Transverse colon (tissue), 4 donors: ENCODE data around the gene CCL11. TPM values are rescaled to one million over a fixed set of nuclear protein-coding genes. Genes with fewer than 3 reads are reported as not detected.

ENCODE experiments used
- DNase-seq: peaks from one replicate; pipeline ENCODE4 v3.0.0-alpha.2; 2019
- H3K27ac ChIP-seq, 4 donors: fragments of 200-600 bp; sonication (generic); 2 replicates each; pipeline ENCODE4 v1.5.1; 2016 to 2018; ENCODE audit warnings: inconsistent platforms in 4 of 4
- H3K27me3 ChIP-seq: fragments of 200-600 bp; sonication (generic); 2 replicates; pipeline ENCODE4 v1.5.1; 2017; ENCODE audit warnings: inconsistent platforms
- H3K36me3 ChIP-seq, 4 donors: fragments of 200-600 bp; sonication (generic); 2 replicates each; pipeline ENCODE4 v1.5.1; 2017 to 2019; ENCODE audit warnings: inconsistent platforms in 4 of 4
- H3K4me1 ChIP-seq, 4 donors: fragments of 200-600 bp; sonication (generic); 2 replicates each; pipeline ENCODE4 v1.5.1; 2017 to 2020; ENCODE audit warnings: inconsistent platforms in 4 of 4
- H3K4me3 ChIP-seq, 4 donors: fragments of 200-600 bp; sonication (generic); 1 replicate in 1 of 4; 2 replicates in 3 of 4; pipeline versions ENCODE4 v1.5.1 to v1.6.1; 2017 to 2019; ENCODE audit warnings: inconsistent platforms in 4 of 4
- H3K9me3 ChIP-seq, 2 donors: fragments of 200-600 bp; sonication (generic); 2 replicates each; pipeline ENCODE4 v1.5.1; 2017 to 2019; ENCODE audit warnings: inconsistent platforms in 2 of 2
- EP300 ChIP-seq: sonication (generic); formaldehyde crosslinking; IDR thresholded peaks from one replicate; pipeline ENCODE4 v1.6.1; 2017; ENCODE audit warnings: antibody characterized with exemption, low read depth
- POLR2A ChIP-seq: fragments of 450-650 bp; IDR thresholded peaks from one replicate; pipeline ENCODE4 v1.6.1; 2016; ENCODE audit warnings: antibody characterized with exemption, mild to moderate bottlenecking, moderate library complexity
- POLR2AphosphoS5 ChIP-seq, 3 donors: sonication (generic); formaldehyde crosslinking; IDR thresholded peaks; one replicate each; pipeline ENCODE4 v1.6.1; 2016; ENCODE audit warnings: antibody characterized with exemption in 3 of 3
- WGBS, 2 donors: methylation state at CpG; one replicate each; pipeline ENCODE4 v1.1.5; 2018; ENCODE audit warnings: low coverage in 1 of 2; 5-methylcytosine and 5-hydroxymethylcytosine counted together
- in situ Hi-C, 4 donors: fragments of 200-750 bp; cut with MboI; loops; one replicate each; pipeline versions ENCODE4 v1.15.0 to v1.15.1; 2017; ENCODE audit warnings: low sequenced_read_pairs in 3 of 4, low pct_ligation_motif_present in 1 of 4, low pct_unique_long_range_greater_than_20kb in 1 of 4
- intact Hi-C: fragments of 100-400 bp; cut with DNase I; formaldehyde crosslinking; loops from one replicate; pipeline ENCODE4 v1.15.1; 2023; ENCODE audit warnings: low total_unique reads
- total RNA-seq, 4 donors: library from RNA; depleted of rRNA; stranded (reverse); fragments of >200 nt; gene quantifications; one replicate each; pipeline ENCODE4 v1.1.0, GENCODE V29; 2016
- TF ChIP-seq, protein P1 (sequence below), 5 experiments: fragments of 200-600 bp in 3 of 5; fragments of 450-650 bp in 2 of 5; sonication (generic) in 3 of 5; IDR thresholded peaks; 1 replicate in 2 of 5; 2 replicates in 3 of 5; pipeline ENCODE4 v1.5.1; 2016 to 2017; ENCODE audit warnings: antibody characterized with exemption in 5 of 5, inconsistent platforms in 3 of 5, mild to moderate bottlenecking in 2 of 5, moderate library complexity in 1 of 5

The CCL11 gene
- total RNA-seq, 4 donors from 2014 or later: 3.0 to 10.5 (median 5.8) TPM

DNA sequence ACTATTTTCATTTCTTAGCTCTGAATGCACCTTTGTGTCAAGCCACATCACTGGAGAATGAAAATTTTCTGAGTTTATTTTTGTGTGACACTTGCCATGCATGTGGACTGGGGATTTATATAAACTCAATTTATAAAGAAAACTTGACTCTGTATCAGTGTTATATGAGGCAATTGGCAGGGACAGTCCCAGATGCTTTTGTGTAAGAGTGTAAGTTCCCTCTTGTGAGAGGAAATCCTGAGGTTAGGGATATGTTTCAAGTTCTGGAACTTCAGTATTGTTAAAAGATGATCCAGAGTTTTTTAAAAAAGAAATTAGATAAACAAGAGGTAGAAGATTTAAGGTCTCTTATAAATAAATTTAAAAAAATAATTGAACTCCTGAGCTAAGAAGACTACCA, 22.8 kb downstream of the CCL11 start:
- Histone ChIP-seq H3K9me3 (no peaks in the 10 kb centered on the region), H3K4me1 (peaks cover 0 to 13% (median 0%) of the 10 kb centered on the region in 4 donors), H3K36me3 (no peaks in the 10 kb centered on the region), H3K27me3 (no peaks in the 10 kb centered on the region), H3K27ac (no peak overlapping the region), H3K4me3 (no peak overlapping the region)
- no peak for DNase-seq
- TF ChIP-seq, protein P1, sequence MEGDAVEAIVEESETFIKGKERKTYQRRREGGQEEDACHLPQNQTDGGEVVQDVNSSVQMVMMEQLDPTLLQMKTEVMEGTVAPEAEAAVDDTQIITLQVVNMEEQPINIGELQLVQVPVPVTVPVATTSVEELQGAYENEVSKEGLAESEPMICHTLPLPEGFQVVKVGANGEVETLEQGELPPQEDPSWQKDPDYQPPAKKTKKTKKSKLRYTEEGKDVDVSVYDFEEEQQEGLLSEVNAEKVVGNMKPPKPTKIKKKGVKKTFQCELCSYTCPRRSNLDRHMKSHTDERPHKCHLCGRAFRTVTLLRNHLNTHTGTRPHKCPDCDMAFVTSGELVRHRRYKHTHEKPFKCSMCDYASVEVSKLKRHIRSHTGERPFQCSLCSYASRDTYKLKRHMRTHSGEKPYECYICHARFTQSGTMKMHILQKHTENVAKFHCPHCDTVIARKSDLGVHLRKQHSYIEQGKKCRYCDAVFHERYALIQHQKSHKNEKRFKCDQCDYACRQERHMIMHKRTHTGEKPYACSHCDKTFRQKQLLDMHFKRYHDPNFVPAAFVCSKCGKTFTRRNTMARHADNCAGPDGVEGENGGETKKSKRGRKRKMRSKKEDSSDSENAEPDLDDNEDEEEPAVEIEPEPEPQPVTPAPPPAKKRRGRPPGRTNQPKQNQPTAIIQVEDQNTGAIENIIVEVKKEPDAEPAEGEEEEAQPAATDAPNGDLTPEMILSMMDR (IDR thresholded peaks at IDR 0.05): no peak
- TF ChIP-seq POLR2A (no peak), POLR2AphosphoS5 (IDR thresholded peaks at IDR 0.05) (no peak), EP300 (no peak)
- intact Hi-C loops (loop anchor here (10.0 kb wide), 1 partner anchor 104 kb away; no protein-coding TSS in a partner anchor), in situ Hi-C loops (no loop called here)

DNA sequence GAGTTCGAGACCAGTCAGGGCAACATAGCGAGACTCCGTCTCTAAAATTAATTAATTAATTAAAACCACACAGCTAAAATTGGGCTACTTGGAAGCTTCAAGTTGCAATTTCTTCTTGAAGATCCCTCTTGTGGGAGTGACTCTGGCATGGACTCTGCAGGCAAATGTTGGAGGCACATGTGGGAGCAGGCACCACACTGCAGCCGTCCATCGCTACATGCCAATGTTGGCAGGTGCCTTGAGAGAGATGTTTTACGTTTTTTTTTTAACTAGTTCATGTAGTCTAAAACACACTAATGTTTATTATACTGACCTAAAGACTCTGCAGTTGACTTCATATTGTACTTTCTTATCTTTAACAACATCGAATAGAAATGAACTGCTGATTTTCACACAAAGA, 25.7 kb downstream of the CCL11 start:
- TF ChIP-seq POLR2A (no peak), POLR2AphosphoS5 (IDR thresholded peaks at IDR 0.05) (no peak), EP300 (no peak)
- TF ChIP-seq, protein P1 (IDR thresholded peaks at IDR 0.05): no peak
- 71 to 73% methylated on average over 7 of the region's 7 CpGs for WGBS, 2 donors
- no peak overlapping the region for H3K27ac ChIP-seq
- H3K4me1 ChIP-seq: peaks cover 0 to 13% (median 0%) of the 10 kb centered on the region in 4 donors
- no peaks in the 10 kb centered on the region for H3K27me3 ChIP-seq
- no peaks in the 10 kb centered on the region for H3K36me3 ChIP-seq
- H3K4me3 ChIP-seq: no peak overlapping the region
- in situ Hi-C loops (no loop called here), intact Hi-C loops (no loop called here)
- no peaks in the 10 kb centered on the region for H3K9me3 ChIP-seq
- DNase-seq: no peak

DNA sequence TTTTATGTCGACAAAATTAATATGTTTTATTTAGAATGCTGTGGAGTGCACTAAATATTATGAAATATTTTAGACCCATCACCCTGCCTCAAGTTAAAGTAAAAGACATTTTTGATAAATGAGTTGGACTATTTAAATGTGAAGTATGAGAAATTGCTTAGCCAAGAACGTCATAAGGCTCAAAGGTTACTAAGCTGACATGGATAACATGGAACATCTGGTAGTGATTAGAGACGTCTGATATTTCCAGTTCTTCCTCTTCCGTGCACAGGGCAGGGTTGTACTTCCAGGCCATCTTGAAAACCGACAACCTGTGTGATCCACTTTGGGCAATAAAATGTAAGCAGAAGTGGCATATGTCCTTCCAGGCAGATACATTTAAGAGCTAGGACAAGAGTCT, 26.5 kb downstream of the CCL11 start:
- peak overlapping the region; percentile 22 to 71 (median 56) for H3K27ac ChIP-seq
- WGBS, 2 donors: 29 to 34% methylated on average over 4 to 5 of the region's 5 CpGs
- DNase-seq: no peak
- in situ Hi-C loops (no loop called here), intact Hi-C loops (no loop called here)
- TF ChIP-seq EP300: no peak
- TF ChIP-seq POLR2AphosphoS5 (IDR thresholded peaks at IDR 0.05): peak; percentile 9 to 79 (median 67)
- no peaks in the 10 kb centered on the region for H3K9me3 ChIP-seq
- H3K4me1 ChIP-seq: peaks cover 0 to 6% (median 0%) of the 10 kb centered on the region in 4 donors
- no peaks in the 10 kb centered on the region for H3K36me3 ChIP-seq
- H3K27me3 ChIP-seq: no peaks in the 10 kb centered on the region
- H3K4me3 ChIP-seq: no peak overlapping the region

DNA sequence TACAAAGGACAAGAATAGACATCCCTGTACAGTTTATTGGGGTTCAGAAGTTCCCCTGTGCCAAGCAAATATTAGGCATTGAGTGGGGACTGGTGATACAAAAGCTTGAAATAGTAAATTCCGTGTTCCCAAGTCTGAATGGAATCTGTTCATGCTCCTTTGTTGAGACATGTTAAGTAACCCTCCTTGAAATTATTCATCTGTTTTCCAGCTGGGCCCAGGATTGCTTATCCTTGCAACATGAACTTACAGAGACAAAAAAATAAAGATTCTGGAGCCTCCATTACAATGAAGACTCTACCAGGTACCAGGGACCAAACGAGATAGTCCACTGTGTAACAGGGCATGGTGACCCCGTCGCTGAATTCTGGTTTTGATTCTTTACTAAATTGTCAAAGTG, 27.6 kb downstream of the CCL11 start:
- Histone ChIP-seq H3K4me1 (no peaks in the 10 kb centered on the region), H3K36me3 (no peaks in the 10 kb centered on the region), H3K27ac (peak overlapping the region; percentile 42 to 71 (median 62)), H3K9me3 (no peaks in the 10 kb centered on the region), H3K27me3 (no peaks in the 10 kb centered on the region), H3K4me3 (no peak overlapping the region)
- TF ChIP-seq EP300: no peak
- TF ChIP-seq, protein P1 (IDR thresholded peaks at IDR 0.05): no peak
- no peak for TF ChIP-seq POLR2A
- peak in 2 of 3 donors; percentile 65 to 70 for TF ChIP-seq POLR2AphosphoS5 (IDR thresholded peaks at IDR 0.05)
- intact Hi-C loops: no loop called here
- in situ Hi-C loops: no loop called here
- WGBS, 2 donors: 72 to 89% methylated on average over 3 to 4 of the region's 4 CpGs
- DNase-seq: no peak

DNA sequence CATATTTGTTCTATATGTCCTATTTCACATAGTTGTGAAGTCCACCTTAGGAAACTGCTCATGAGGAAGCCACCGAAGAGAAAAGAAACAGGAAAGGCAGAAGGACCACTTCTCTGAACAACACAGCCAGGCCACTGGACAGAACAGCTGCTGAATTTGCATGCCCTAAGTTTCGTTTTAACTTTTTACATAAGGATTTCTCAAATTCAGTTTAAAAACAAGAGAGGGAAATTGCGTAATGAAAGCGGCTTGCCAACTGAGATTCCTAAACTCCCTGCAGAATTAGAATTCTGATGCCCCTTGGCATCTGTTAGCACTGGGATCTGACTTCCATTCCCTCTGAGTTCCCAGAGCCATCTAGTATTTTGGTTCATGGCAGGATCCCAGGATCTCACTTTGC, 28.7 kb downstream of the CCL11 start:
- no peaks in the 10 kb centered on the region for H3K36me3 ChIP-seq
- intact Hi-C loops: no loop called here
- 32 to 44% methylated on average over 4 of the region's 4 CpGs for WGBS, 2 donors
- in situ Hi-C loops: no loop called here
- H3K27me3 ChIP-seq: no peaks in the 10 kb centered on the region
- no peaks in the 10 kb centered on the region for H3K9me3 ChIP-seq
- H3K27ac ChIP-seq: peak overlapping the region; percentile 42 to 71 (median 62)
- no peaks in the 10 kb centered on the region for H3K4me1 ChIP-seq
- no peak for DNase-seq
- no peak overlapping the region for H3K4me3 ChIP-seq
- TF ChIP-seq POLR2AphosphoS5 (IDR thresholded peaks at IDR 0.05) (peak in 1 of 3 donors; percentile 45), EP300 (no peak)
- TF ChIP-seq, protein P1 (IDR thresholded peaks at IDR 0.05): no peak
